TTC549 (cell line): ENCODE results near the gene CRTAP.
"Not testable (repeated sequence)": the region's sequence is repeated elsewhere in the genome, so short reads cannot be mapped to it uniquely, and the experiment has no call there.

Experiments used
- FAIRE-seq: peaks from 2 replicates; lab custom pipeline; 2012; peaks lifted over from hg19 to GRCh38; lab: Jason Lieb, UNC

CRTAP gene

GRCh38 chr3:33113772-33114621 is at the start of gene CRTAP:
CRTAP (plus strand) TSS chr3:33114014; CDS start chr3:33114078, 64 bp downstream.
- FAIRE-seq: no peak

GRCh38 chr3:33064929-33065328 is 48.9 kb upstream of the CRTAP start:
- FAIRE-seq: no peak

- no peak for FAIRE-seq
Measured at GRCh38 chr3:33067484-33067883, 46.3 kb upstream of the CRTAP start.

- FAIRE-seq: not testable (repeated sequence)
Measured at GRCh38 chr3:33069862-33070261, 44.0 kb upstream of the CRTAP start.

GRCh38 chr3:33071181-33071580 is 42.6 kb upstream of the CRTAP start:
- FAIRE-seq: no peak

- no peak for FAIRE-seq
Measured at GRCh38 chr3:33071946-33072345, 41.9 kb upstream of the CRTAP start.

GRCh38 chr3:33074217-33075067 is 39.4 kb upstream of the CRTAP start:
- no peak for FAIRE-seq

- FAIRE-seq: no peak
Measured at GRCh38 chr3:33075995-33076394, 37.8 kb upstream of the CRTAP start.

- no peak for FAIRE-seq
Measured at GRCh38 chr3:33076952-33077351, 36.9 kb upstream of the CRTAP start.

- no peak for FAIRE-seq
Measured at GRCh38 chr3:33077976-33078375, 35.8 kb upstream of the CRTAP start.

- not testable (repeated sequence) for FAIRE-seq
Measured at GRCh38 chr3:33079813-33080212, 34.0 kb upstream of the CRTAP start.

- FAIRE-seq: no peak
Measured at GRCh38 chr3:33081812-33082211, 32.0 kb upstream of the CRTAP start.

GRCh38 chr3:33083958-33084357 is 29.9 kb upstream of the CRTAP start:
- FAIRE-seq: no peak

GRCh38 chr3:33088691-33089090 is 25.1 kb upstream of the CRTAP start:
- no peak for FAIRE-seq

- FAIRE-seq: no peak
Measured at GRCh38 chr3:33089515-33089914, 24.3 kb upstream of the CRTAP start.

- FAIRE-seq: no peak
Measured at GRCh38 chr3:33091746-33092145, 22.1 kb upstream of the CRTAP start.

GRCh38 chr3:33092496-33093254 is 21.1 kb upstream of the CRTAP start:
- no peak for FAIRE-seq

- FAIRE-seq: no peak
Measured at GRCh38 chr3:33093847-33094246, 20.0 kb upstream of the CRTAP start.

- FAIRE-seq: no peak
Measured at GRCh38 chr3:33095436-33095835, 18.4 kb upstream of the CRTAP start.

- FAIRE-seq: no peak
Measured at GRCh38 chr3:33096093-33096868, 17.5 kb upstream of the CRTAP start.

- no peak for FAIRE-seq
Measured at GRCh38 chr3:33099109-33099645, 14.6 kb upstream of the CRTAP start.
